H9 (cell line): Measurements from ENCODE around the gene TMEM163. TPM values are rescaled to one million over a fixed set of nuclear protein-coding genes. Genes with fewer than 3 reads are reported as not detected.

ENCODE experiments used
- DNase-seq: peaks from one replicate; pipeline ENCODE4 v3.0.0-alpha.2; 2017
- H2AFZ ChIP-seq: one replicate; pipeline ENCODE4 v1.6.1; 2013; ENCODE audit warnings: mild to moderate bottlenecking, low read length, control low read depth, moderate library complexity
- H2AK5ac ChIP-seq: 2 replicates; pipeline ENCODE4 v1.6.1; 2013; ENCODE audit warnings: low read length, control low read depth, mixed read lengths; ENCODE audit not compliant: insufficient read length
- H2BK120ac ChIP-seq: one replicate; pipeline ENCODE4 v1.6.1; 2013; ENCODE audit warnings: low read depth, mild to moderate bottlenecking, low read length, control low read depth, inconsistent platforms; ENCODE audit not compliant: poor library complexity, severe bottlenecking
- H2BK12ac ChIP-seq: 2 replicates; pipeline ENCODE4 v1.6.1; 2013; ENCODE audit warnings: low read length, control low read depth, mixed read lengths, low read depth; ENCODE audit not compliant: insufficient read length
- H2BK15ac ChIP-seq: 2 replicates; pipeline ENCODE4 v1.6.1; 2013; ENCODE audit warnings: low read depth, low read length, control low read depth
- H2BK20ac ChIP-seq: one replicate; pipeline ENCODE4 v1.6.1; 2013; ENCODE audit warnings: low read depth, mild to moderate bottlenecking, low read length, control low read depth, inconsistent platforms; ENCODE audit not compliant: poor library complexity, severe bottlenecking
- H2BK5ac ChIP-seq: 2 replicates; pipeline ENCODE4 v1.6.1; 2013; ENCODE audit warnings: low read length, control low read depth, mixed read lengths; ENCODE audit not compliant: insufficient read length
- H3K14ac ChIP-seq: 2 replicates; pipeline ENCODE4 v1.6.1; 2013; ENCODE audit warnings: low read length, control low read depth; ENCODE audit not compliant: insufficient read depth
- H3K18ac ChIP-seq: 2 replicates; pipeline ENCODE4 v1.6.1; 2013; ENCODE audit warnings: low read depth, mild to moderate bottlenecking, mixed read lengths, low read length, control low read depth; ENCODE audit not compliant: insufficient read length
- H3K23ac ChIP-seq: 2 replicates; pipeline ENCODE4 v1.6.1; 2013; ENCODE audit warnings: low read length, control low read depth, mixed read lengths, low read depth; ENCODE audit not compliant: insufficient read length
- H3K23me2 ChIP-seq: 2 replicates; pipeline ENCODE4 v1.6.1; 2013; ENCODE audit warnings: low read depth, mild to moderate bottlenecking, mixed read lengths, low read length, control low read depth; ENCODE audit not compliant: insufficient read length, poor library complexity, severe bottlenecking
- H3K27ac ChIP-seq: 2 replicates; pipeline ENCODE4 v1.5.1; 2013; ENCODE audit warnings: low read length, control low read depth, mixed read lengths, low read depth; ENCODE audit not compliant: insufficient read length
- H3K27me3 ChIP-seq: 2 replicates; pipeline ENCODE4 v1.6.1; 2013; ENCODE audit warnings: low read length, control low read depth, inconsistent platforms; ENCODE audit not compliant: insufficient read depth
- H3K4ac ChIP-seq: 2 replicates; pipeline ENCODE4 v1.6.1; 2013; ENCODE audit warnings: low read depth, mild to moderate bottlenecking, control low read depth, inconsistent platforms, low read length, moderate library complexity
- H3K4me1 ChIP-seq: 2 replicates; pipeline ENCODE4 v1.6.1; 2013; ENCODE audit warnings: low read length, control low read depth, inconsistent platforms; ENCODE audit not compliant: insufficient read depth
- H3K4me2 ChIP-seq: 2 replicates; pipeline ENCODE4 v1.6.1; 2013; ENCODE audit warnings: low read length, control low read depth, mixed read lengths; ENCODE audit not compliant: insufficient read length, insufficient read depth
- H3K56ac ChIP-seq: 2 replicates; pipeline ENCODE4 v1.6.1; 2013; ENCODE audit warnings: low read depth, mild to moderate bottlenecking, mixed read lengths, low read length, control low read depth; ENCODE audit not compliant: insufficient read length
- H3K79me1 ChIP-seq: 2 replicates; pipeline ENCODE4 v1.6.1; 2013; ENCODE audit warnings: low read depth, mild to moderate bottlenecking, moderate library complexity, low read length, control low read depth, inconsistent platforms; ENCODE audit not compliant: insufficient read depth, poor library complexity, severe bottlenecking
- H3K79me2 ChIP-seq: 2 replicates; pipeline ENCODE4 v1.6.1; 2013; ENCODE audit warnings: low read length, control low read depth, inconsistent platforms; ENCODE audit not compliant: insufficient read depth
- H3K9ac ChIP-seq: 2 replicates; pipeline ENCODE4 v1.6.1; 2013; ENCODE audit warnings: low read length, control low read depth, mixed read lengths; ENCODE audit not compliant: insufficient read length; ENCODE audit errors: extremely low read depth
- H3K9me3 ChIP-seq: one replicate; pipeline ENCODE4 v1.6.1; 2013; ENCODE audit warnings: low read depth, low read length, inconsistent platforms; ENCODE audit not compliant: control insufficient read depth
- H3T11ph ChIP-seq: one replicate; pipeline ENCODE4 v1.6.1; 2013; ENCODE audit warnings: mild to moderate bottlenecking, low read length, control low read depth, inconsistent platforms
- H4K20me1 ChIP-seq: one replicate; pipeline ENCODE4 v1.6.1; 2013; ENCODE audit not compliant: control insufficient read depth, insufficient read length, insufficient read depth
- H4K5ac ChIP-seq: 2 replicates; pipeline ENCODE4 v1.6.1; 2013; ENCODE audit warnings: low read depth, mild to moderate bottlenecking, mixed read lengths, low read length, control low read depth; ENCODE audit not compliant: insufficient read length
- H4K8ac ChIP-seq: replicated peaks from 2 replicates; pipeline ENCODE4 v1.6.1; 2013; ENCODE audit warnings: low read length, control low read depth, mixed read lengths, low read depth; ENCODE audit not compliant: insufficient read length
- H4K91ac ChIP-seq: 2 replicates; pipeline ENCODE4 v1.6.1; 2013; ENCODE audit warnings: low read depth, mild to moderate bottlenecking, moderate library complexity, mixed read lengths, low read length, control low read depth; ENCODE audit not compliant: insufficient read length
- H3K27ac Mint-ChIP-seq, 3 experiments: 2 replicates in 2 of 3; 3 replicates in 1 of 3; pipeline ENCODE4 v1.8.0; 2020 to 2021; ENCODE audit warnings: mixed read lengths in 3 of 3, mild to moderate bottlenecking in 1 of 3, moderate library complexity in 1 of 3
- H3K27me3 Mint-ChIP-seq: 2 replicates; pipeline ENCODE4 v1.8.0; 2021; ENCODE audit warnings: low read depth, mild to moderate bottlenecking, moderate library complexity, mixed read lengths
- H3K36me3 Mint-ChIP-seq, 3 experiments: 2 replicates in 2 of 3; 3 replicates in 1 of 3; pipeline ENCODE4 v1.8.0; 2020 to 2021; ENCODE audit warnings: low read depth in 3 of 3, mixed read lengths in 3 of 3; ENCODE audit not compliant: insufficient read depth in 1 of 3
- H3K4me1 Mint-ChIP-seq, 2 experiments: 2 replicates each; pipeline ENCODE4 v1.8.0; 2020; ENCODE audit warnings: mixed read lengths in 2 of 2
- H3K4me3 Mint-ChIP-seq, 2 experiments: 2 replicates in 1 of 2; 3 replicates in 1 of 2; pipeline ENCODE4 v1.8.0; 2020 to 2021; ENCODE audit warnings: mild to moderate bottlenecking in 2 of 2, mixed read lengths in 2 of 2, moderate library complexity in 1 of 2
- H3K9me3 Mint-ChIP-seq, 2 experiments: 2 replicates in 1 of 2; 3 replicates in 1 of 2; pipeline ENCODE4 v1.8.0; 2020; ENCODE audit warnings: mild to moderate bottlenecking in 2 of 2, mixed read lengths in 2 of 2, moderate library complexity in 1 of 2
- CTCF ChIP-seq: fragments of 200-600 bp; sonication (generic); conservative IDR thresholded peaks from 3 replicates; pipeline ENCODE4 v1.8.0; 2021; ENCODE audit warnings: antibody characterized with exemption, mild to moderate bottlenecking
- WGBS: extraction: QIAGEN DNeasy Blood & Tissue Kit; methylation state at CpG from one replicate; pipeline ENCODE4 v1.1.7; 2013; ENCODE audit warnings: missing lambda C conversion rate, low lambda C conversion rate, mixed read lengths; ENCODE audit not compliant: insufficient read length; ENCODE audit errors: extremely low coverage; 5-methylcytosine and 5-hydroxymethylcytosine counted together
- total RNA-seq: library from RNA; stranded (reverse); gene quantifications from 2 replicates; pipeline ENCODE4 v1.2.1, GENCODE V29; 2021

Gene TMEM163
- total RNA-seq, 1 experiment from 2014 or later, result 0.39 TPM

GRCh38 chr2:134714228-134714627, 4.6 kb downstream of the TMEM163 start:
- no peak overlapping the region for H3K4me3 Mint-ChIP-seq
- H3K4me1 Mint-ChIP-seq, result peaks cover 24 to 27% of the 10 kb centered on the region in 2 experiments
- no peak overlapping the region for H3K18ac ChIP-seq
- H2BK20ac ChIP-seq, result no peak overlapping the region
- no peak overlapping the region for H3K27ac ChIP-seq
- DNase-seq, result no peak
- H3K4me1 ChIP-seq, result peaks cover 5% of the 10 kb centered on the region; the same call in 1 of the 2 replicates
- no peak for TF ChIP-seq CTCF
- H4K91ac ChIP-seq, result no peak overlapping the region
- no peak overlapping the region for H3K9ac ChIP-seq
- no peak overlapping the region for H2BK120ac ChIP-seq
- peaks cover 14% of the 10 kb centered on the region for H3K23me2 ChIP-seq
- H2BK12ac ChIP-seq, result no peak overlapping the region
- no peak overlapping the region for H3K14ac ChIP-seq
- H3K27me3 Mint-ChIP-seq, result peaks cover 55% of the 10 kb centered on the region
- H3K27ac Mint-ChIP-seq, result no peak overlapping the region
- no peaks in the 10 kb centered on the region for H3K9me3 ChIP-seq
- peaks cover 14% of the 10 kb centered on the region for H3K27me3 ChIP-seq
- no peak overlapping the region for H2BK5ac ChIP-seq
- H4K5ac ChIP-seq, result no peak overlapping the region
- no peak overlapping the region for H3K4ac ChIP-seq
- H2BK15ac ChIP-seq, result no peak overlapping the region
- H3K79me1 ChIP-seq, result no peaks in the 10 kb centered on the region
- no peaks in the 10 kb centered on the region for H4K20me1 ChIP-seq
- no peak overlapping the region for H2AK5ac ChIP-seq
- H3K9me3 Mint-ChIP-seq, result no peaks in the 10 kb centered on the region; a peak in 1 of 5 replicates
- no peak overlapping the region for H3K4me2 ChIP-seq
- H3T11ph ChIP-seq, result no peak overlapping the region
- no peaks in the 10 kb centered on the region for H3K79me2 ChIP-seq
- H2AFZ ChIP-seq, result no peak overlapping the region
- no peak overlapping the region for H3K23ac ChIP-seq
- H3K56ac ChIP-seq, result no peak overlapping the region
- H4K8ac ChIP-seq, result no peak overlapping the region
- WGBS, result no CpG with 5 or more reads among the region's 2 CpGs
- no peaks in the 10 kb centered on the region; a peak in 1 of 7 replicates for H3K36me3 Mint-ChIP-seq
